Testis (tissue), 2 donors: ENCODE measurements around the gene GPR176.

Experiments used
- CTCF ChIP-seq, 3 experiments: fragments of 450-650 bp in 2 of 3; fragments of 200-600 bp in 1 of 3; sonication (generic) in 1 of 3; IDR thresholded peaks; one replicate each; pipeline ENCODE4 v1.5.1; 2016 to 2019; ENCODE audit warnings: antibody characterized with exemption in 3 of 3, mild to moderate bottlenecking in 2 of 3, moderate library complexity in 1 of 3
- POLR2A ChIP-seq: fragments of 450-650 bp; IDR thresholded peaks from one replicate; pipeline ENCODE4 v1.6.1; 2017; ENCODE audit warnings: antibody characterized with exemption, mild to moderate bottlenecking, moderate library complexity

GRCh38 chr15:39770748-39771689 is 149.0 kb downstream of the GPR176 start:
- TF ChIP-seq CTCF (IDR thresholded peaks at IDR 0.05) (no peak), POLR2A (no peak)
